Iris pigment epithelial cell (primary cell): ENCODE results near the gene RENBP.

Source experiments
- DNase-seq: peaks from one replicate; pipeline ENCODE4 v3.0.0-alpha.2; 2011; ENCODE audit warnings: low read depth

The RENBP gene

DNA sequence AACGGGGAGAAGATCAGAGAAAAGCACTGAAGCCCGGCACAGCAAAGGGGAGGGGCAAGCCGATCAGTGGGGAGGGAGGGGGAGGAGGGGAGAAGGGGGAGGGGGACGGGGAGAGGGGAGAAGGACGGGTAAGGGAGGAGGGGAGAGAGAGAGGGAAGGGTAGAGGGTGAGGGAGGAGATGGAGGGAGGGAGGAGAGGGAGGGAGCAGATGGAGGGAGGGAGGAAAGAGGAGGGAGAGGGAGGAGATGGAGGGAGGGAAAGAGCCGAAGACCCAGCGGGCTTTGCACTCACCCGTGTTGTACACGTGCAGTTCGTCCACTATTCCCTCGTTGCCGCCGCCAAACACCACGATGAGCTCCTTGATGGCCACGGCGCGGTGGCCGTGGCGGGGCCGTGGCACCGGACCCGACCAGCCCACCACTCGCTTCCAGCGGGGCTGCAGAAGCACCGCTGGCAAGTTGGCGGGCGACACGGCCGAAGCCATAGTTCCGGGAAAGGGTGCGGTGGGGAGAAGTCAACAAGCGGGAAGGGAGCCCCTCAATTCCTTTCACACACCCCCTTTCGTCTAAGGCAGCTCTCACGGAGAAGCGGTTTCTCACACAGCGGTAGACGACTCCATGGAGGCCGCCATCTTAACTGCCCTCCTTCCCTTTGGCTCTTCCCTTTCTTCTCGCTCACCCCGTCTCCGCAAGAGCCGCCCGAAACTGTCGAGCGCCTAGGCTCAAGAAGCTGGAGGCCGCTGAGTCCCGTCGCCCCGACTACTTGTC is 26.1 kb upstream of the RENBP start:
- peak; percentile 70 for DNase-seq

DNA sequence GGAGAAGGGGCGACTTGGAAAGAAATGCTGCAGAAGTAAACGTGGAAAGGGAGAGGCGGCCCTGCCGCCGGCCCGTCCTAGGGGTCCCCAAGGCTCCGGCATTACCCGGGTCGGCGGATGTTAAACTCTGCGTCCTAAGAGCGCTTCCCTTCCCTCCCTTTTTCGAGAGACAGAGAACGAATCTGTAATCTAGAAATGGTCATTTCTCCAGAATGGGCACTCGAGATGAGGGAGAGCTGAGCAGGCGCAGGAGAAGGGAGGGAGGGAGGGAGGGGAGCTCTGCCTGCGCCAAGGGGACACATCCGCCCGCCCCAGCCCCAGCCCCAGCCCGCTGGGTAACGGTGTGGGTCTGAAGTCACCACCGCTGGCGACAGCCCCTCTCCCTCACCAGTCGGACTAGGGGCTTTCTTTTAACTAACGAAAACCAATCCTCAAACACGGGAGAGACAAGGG is 25.5 kb upstream of the RENBP start:
- DNase-seq = peak; percentile 41

DNA sequence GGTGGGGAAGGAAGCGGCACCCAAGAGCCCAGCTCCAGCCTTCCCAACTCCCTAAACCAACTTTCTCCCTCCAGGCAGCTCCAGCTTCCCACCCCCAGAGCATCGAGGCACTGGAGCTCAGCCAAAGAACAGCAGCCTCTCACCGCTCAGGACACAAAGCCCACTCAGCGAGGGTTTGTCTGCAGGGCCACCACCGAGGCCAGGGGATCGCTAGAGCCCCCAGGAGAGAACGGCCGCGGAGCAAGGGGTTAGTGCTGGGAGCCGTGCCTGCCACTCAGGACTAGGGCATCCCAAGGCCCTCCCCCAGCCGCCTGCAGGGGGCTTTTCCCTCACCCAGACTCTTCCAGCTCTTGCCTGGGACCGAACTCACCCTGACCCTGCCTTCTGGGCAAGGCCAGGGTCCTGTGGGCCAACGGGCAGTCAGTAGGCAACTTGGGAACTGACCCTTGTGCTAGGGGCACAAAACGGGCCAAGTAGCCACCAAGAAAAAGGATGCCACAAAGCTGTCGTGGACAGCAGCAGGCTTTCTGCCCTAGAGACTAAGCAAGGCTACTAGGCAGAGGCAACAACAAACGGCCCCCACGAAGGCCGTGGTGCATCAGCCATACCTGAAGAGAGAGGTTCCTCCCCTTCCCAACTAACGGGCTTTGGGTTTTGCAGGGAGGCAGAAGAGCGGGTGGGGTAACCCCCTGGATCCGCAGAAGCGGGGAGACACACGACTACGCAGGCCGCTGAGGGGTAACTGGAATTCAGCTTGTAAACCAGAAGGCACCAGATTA is 24.9 kb upstream of the RENBP start:
- no peak for DNase-seq

DNA sequence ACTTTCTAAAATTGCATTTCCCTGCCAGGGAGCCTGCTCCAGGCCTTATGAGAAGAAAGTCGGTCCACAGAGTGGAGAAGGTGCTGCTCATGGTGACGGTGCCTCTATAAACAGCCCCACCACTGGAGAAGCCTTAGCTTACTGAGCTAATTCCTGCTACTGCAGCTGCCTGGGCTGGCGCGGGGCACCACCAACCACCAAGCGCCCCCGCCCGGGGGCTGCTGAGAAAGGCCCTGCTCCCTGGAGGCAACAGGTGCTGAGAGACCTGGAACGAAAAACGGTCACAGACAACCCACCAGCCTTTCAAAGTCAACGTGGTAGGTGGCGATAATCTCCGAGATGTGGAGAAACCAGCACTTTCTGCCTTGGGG is 24.3 kb upstream of the RENBP start:
- DNase-seq = peak; percentile 32

DNA sequence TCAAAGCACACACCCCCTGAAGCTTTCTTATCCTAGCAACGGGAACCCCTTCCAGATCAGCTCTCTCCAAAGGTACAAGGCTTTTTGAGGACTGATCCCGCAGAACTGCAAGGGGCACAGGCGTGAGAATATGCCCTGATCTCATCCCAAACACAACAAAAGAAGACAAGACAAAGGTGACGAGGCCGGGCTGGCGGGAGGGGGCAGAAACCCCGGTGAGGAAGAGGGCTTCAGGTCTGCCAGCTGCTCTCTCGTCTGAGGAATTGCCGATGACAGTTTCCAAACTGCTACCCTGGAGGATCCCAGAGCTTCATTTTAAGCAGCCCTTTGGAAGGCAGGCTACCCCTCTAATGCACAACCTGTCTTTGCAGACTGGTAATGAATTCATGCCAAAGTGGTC is 23.8 kb upstream of the RENBP start:
- no peak for DNase-seq

DNA sequence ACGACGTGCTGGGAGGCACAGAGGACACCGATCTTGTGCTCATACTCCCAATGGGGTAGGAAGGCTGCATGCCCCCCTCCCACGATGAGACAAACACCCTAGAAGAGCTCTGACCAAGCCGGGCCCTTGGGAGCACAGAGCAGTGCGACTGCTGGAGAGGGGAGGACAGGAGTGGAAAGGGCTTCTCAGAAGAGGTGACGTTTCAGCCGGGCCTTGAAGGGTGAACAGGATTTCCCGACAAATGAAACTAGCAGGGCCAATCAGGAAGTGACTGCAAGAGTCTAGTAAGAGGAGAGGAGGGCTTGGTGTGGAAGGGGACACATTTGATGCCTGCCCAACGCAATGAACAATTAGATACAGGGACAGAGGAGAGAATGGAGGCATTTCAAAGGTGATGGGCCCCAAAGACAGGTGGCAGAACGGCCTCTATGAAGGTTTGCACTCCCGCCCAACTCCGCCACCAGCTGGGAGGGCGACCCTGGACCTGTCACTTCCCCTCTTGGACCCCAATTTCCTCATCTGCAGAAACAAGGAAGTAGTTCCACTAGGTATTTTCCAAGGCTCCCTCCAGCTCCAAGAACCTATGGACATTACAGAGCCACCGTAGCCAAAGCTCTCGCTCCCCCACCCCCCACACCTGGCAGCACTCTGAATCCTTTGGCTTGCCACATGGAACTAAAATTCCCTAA is 23.2 kb upstream of the RENBP start:
- DNase-seq = no peak

DNA sequence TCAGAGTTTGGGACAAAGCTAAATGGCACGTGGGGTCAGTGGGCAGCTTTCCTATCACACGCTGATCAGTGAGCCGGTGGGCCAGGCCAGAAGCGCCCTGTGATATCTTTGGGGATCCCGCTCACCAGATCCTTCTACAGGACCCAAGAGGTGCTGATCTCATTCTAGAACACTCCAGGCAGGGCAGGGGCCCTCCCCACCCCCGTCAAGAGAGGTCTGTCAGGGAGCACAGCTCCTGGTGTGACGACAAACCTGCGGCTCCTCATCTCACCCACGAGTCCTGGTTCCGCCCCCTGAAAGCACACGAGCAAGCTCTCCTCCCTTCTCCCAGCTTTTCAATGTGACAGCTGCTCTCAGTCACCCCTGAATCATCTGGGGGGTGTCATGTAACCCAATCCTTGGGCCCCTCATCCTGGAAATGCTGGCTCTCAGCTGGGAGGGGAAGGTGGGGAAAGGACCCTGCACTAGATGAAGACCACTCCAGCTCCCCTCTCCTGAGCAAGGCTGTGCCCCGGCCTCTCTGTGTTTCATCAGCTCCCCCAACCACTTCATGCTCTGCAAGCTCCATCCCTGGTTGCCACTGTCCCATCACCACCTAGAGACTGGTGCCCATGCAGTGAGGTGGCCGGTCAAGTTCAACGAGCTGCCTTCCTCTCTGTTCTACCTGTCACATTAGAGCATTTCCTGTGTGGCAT is 22.5 kb upstream of the RENBP start:
- peak; percentile 25 for DNase-seq

DNA sequence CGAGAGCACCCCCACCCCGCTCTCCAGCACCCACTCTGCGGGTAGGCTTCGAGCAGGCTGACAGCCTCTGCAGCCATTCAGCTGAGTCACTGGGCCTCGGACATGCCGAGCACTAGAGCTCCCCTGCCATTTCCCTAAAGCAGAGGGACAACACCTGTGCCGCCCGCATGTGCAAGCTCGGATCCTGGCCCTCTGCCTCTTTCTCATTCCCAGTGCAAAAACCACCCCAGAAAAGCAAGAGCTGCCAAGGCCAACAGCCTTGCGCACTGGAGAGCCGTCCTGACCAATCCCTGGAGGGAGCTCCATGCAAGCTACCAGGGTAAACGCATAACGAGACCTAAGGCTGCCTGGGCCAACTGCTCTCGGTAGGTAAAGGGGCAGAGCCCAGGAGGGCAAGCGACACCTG is 21.8 kb upstream of the RENBP start:
- DNase-seq = peak; percentile 9

DNA sequence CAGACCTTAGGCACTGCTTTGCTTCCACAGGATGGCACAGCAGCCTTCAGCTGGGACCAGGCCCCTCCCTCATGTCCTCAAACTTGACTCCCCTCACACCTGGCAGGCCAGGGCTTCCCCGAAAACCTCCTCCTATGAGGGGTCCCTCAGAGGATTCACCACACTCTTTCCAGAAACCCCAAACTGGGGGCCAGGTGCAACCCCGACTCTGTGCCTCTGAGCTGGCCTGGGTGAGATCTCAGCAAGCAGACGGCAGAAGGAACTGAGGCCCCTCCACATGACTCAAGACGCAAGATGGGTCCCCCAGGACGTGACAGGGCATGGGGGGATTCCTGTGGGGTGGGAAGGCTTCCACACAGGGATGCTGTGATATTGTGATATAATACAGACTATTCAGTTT is 21.0 kb upstream of the RENBP start:
- no peak for DNase-seq

DNA sequence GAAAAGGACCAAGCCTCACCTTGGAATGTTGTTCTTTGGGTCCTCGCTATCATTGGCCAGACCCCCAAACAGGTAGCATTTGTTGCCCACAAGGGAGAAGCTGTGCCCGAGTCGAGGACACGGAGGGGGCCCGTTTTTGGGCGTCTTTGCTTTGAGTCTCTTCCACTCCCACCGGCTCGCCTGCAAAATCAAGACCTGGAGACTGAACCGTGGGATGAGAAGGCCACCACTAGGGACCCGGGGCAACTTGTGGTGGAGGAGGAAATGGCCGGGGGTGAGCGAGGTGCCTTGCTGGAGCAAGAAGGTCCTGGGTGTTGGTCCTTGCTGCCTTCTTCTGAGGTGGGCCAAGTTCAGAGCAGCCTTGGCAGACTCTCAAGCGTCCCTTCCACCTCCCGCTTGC is 19.7 kb upstream of the RENBP start:
- DNase-seq = no peak

DNA sequence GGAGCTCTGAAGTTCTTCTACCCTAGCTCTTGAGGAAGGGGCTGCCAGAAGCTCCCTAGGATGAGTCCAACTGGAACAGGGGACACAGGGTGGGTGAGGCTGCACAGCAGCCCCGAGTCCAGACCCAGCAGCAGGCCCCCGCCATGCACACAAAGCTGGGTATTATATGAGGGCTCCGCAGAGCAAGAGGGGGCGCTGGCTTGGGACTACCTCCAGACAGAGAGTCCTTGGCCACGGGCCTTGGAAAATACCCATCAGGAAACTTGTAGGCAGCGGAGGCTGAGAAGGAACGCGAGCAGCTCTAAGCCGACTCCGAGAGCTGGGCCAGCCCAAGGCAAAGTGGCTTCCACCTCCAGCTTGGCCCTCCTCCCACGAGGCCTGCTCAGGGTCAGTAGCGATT is 19.1 kb upstream of the RENBP start:
- DNase-seq = no peak

DNA sequence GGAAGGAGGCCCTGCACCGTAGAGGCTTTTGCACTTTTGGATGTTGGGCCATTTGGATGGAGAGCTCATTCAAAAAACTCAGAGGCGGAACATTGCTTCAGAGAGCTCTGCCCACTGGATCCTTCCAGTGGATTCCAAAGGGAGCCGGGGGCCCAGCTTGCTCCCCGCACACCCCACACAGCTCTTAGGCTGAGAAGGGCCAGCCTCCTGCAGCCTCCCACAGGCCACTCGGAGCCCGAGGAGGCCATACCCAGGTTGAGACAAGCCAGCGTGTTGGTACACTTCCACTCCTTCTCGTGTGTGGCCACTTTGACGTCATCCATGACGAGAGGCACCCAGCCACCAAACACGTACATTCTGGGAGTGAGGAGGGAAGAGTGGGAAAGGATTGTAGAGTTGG is 16.8 kb upstream of the RENBP start:
- DNase-seq = no peak

DNA sequence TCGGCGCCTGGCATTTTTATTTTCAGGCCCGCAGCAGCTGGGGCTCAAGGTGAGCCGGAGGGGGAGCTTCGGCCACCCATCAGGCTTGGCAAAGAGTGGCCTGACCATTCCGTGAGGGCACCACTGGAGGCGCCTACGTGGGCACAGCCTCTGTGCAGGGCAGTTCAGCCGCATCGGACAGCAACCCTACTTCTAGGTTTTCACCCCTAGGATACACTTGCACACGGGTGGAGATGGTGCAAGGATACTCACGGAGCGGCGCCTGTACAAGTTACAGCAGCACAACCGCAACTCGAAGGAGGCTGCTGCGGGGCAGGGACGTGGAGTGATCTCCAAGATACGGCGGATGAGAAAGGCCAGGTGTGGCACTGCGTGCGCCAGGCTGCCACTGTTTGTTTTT is 16.3 kb upstream of the RENBP start:
- DNase-seq = no peak

DNA sequence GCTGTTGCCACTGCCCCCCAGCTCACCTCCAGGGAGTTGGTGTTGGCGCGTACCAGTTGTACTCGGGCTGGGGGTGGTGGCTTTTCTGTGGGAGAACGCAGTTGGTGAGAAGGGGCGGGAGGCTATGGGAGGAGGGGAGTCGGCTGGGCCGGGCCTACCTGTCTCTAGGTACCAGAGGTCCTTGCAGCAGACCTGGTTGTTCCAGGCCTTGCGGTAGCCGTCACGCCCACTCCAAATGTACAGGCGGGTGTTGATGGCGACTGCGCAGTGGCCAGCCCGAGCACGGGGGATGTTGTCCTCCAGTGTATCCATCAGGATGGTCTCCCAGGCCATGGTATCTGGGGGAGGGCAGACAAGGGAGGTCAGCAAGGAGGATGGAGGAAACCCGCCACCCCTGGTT is 15.6 kb upstream of the RENBP start:
- no peak for DNase-seq

DNA sequence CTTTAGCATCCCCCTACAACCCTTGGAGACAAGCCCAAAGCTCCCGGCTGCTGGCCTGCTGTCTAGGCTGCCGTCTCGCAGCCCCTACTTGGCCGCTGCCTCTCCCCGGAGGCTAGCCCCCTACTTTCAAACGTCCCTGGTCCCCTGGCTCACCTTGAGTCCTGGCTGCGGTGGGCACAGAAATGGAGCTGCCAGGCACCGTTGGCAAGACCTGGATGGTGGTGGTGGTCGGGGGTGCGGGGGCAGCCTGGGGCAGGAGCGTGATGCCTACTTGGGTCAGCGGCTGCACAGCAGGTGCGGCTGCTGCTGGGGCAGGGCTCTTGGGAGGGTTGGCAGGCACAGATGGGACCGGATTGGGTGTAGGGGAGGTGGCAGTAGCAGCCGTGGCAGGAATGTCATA is 15.2 kb upstream of the RENBP start:
- DNase-seq = no peak

DNA sequence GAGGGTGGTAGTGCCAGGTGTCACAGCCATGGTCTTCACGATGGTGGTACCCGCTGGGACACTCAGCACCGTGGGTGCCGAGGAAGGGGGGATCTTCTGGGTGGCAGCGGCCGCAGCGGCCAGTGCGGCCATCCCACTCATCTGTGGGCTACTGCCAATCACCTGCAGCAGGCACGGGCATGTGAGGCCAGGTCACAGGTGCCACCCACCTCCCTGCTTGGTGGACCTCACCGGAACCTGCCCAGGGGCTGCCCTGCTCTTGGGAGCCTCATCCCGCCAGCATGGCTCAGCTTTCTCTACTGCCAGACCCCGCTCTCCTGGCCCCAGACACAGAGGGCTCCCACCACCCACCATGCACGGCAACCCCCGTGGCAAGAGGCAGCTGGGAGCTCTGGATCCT is 14.2 kb upstream of the RENBP start:
- DNase-seq = no peak

DNA sequence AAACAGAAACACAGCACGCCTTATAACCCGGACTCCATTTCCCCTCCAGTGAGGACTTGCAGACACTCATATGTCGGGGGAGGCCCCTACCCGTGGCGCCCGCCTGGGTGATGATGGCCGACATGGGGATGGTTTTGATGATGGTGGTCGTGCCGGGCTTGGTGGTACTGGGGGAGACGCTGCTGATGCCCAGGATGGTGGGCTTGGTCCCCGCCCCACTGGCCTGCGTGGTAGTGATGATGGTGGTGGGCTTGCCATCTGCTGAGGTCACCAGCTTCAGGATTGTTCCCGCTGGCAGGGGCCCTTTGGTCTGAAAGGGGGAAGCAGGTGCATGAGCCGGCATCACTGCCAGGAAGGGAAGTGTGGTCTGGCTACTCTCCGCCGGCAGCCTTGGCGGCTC is 12.8 kb upstream of the RENBP start:
- DNase-seq = no peak

DNA sequence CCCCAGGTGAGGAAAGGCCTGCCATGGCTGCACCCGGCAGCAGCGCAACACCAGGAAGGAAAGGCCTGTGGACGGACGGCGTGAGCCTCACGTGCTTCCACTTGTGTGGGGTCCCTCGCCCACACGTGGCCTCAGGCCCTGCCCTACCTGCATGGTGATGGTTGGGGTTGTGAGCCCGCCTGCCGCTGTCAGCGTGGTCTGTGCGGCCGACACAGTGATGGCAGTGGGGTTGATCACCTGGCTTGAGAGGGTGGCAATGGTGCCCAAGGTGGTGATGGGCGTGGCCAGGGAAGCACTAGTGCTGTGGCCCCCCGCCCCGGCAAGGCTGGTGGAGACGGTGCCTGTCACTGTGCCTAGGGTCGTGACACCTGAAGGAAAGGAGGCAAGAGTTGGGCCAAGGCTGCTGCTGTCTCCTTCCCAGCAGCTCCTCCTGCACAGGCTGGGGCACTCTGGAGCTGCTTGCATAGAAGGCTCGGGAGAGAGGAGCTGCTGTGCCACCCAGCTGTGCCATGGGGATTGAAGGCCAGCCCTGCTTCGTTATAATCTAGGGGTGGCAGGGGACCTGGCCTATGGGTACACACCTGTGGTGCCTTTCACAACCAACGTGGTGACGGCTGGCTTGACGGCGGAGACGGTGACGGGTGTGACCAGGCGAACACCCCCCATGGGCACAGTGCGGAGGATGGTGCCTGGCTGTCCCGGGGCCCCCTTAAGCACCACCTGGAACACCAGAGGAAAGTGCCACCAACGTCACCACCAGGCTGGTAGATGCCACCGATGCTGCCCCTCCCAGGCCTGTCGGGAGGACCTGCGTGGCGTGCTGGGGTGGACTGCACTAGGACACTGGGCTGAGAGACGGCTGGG is 11.8 kb upstream of the RENBP start:
- no peak for DNase-seq

DNA sequence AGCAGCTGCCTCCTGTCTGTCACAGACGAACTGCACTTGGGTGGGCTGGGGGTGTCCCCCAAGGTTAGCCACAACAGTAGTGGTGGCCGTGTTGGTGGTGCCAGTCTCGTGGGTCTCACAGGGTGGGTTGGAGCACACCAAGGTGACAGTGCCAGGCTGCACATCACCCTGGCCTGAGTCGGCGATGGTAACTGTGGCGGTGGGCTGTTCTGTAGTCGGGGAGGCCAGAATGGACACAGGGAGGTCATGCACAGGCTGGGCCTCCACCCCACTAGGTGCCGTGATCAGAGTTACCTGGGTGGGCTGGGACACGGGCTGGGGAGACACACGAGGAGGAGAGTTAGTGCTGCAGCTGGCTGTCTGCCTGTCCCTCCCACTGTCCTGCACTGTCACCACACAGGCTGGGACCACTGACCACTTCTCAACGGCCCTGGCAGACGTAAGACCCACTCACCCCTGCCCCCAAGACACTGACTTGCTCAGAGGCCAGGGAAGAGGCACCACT is 10.8 kb upstream of the RENBP start:
- DNase-seq = no peak

DNA sequence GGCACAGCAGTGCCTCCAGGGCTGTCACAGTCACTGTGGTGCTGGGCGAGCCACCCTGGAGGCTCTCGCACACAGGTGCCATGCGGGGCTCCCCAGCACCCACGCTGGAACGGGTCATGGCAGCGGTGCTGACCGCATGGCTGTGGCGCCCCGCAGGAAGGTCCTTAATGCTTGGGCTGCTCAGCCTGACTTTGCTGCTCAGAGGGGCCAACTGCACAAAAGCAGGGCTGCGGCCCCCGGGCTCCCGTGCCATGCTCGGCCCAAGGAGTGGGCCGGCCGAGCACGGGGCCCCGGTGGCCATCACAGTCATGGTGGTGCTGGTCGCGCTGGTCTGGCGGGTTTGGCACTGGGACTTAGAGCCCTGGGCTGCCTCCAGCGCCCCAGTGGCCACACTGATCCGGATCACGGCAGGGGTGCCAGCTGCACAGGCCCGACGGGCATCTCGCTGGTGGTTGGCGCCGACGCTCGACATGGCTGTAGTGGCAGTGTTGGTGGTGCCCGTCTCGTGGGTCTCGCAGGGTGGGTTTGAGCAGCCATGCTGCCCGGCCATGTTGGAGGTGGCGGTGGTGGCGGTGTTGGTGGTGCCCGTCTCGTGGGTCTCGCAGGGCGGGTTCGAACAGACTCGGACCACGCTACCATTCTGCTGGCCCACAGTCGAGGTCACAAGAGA is 10.2 kb upstream of the RENBP start:
- no peak for DNase-seq
